B cell (primary cell): Measurements from ENCODE around the gene CDS1. TPM values are rescaled to one million over a fixed set of nuclear protein-coding genes. Genes with fewer than 3 reads are reported as not detected.

Experiments used
- ATAC-seq: fragments of 200-7000 bp; cut with Tn5 transposase; one replicate; pipeline ENCODE4 v1.10.0; 2021; ENCODE audit warnings: low read depth, mild to moderate bottlenecking, moderate number of reproducible peaks, moderate library complexity
- CTCF ChIA-PET: fragments of 350-600 bp; sonication (Branson Sonifier 250); formaldehyde crosslinking; loops from one replicate; lab custom pipeline; 2021; ENCODE audit warnings: antibody characterized with exemption, inconsistent platforms; lab: Charles Lee
- POLR2A ChIA-PET: fragments of 350-600 bp; sonication (Branson Sonifier 250); formaldehyde crosslinking; loops from one replicate; lab custom pipeline; 2021; ENCODE audit warnings: antibody characterized with exemption; lab: Charles Lee
- DNase-seq: peaks from one replicate; pipeline ENCODE4 v3.0.0; 2013
- H2AFZ ChIP-seq: 2 replicates; pipeline ENCODE4 v1.6.1; 2012; ENCODE audit warnings: mild to moderate bottlenecking, low read depth, low read length; ENCODE audit not compliant: insufficient read depth, poor library complexity, severe bottlenecking
- H3K27ac ChIP-seq, 2 donors: 1 replicate in 1 of 2; 2 replicates in 1 of 2; pipeline ENCODE4 v1.5.1; 2012 to 2013; ENCODE audit warnings: low read length in 2 of 2, mild to moderate bottlenecking in 2 of 2, moderate library complexity in 1 of 2
- H3K27me3 ChIP-seq, 4 experiments: fragments of 200-600 bp in 1 of 4; sonication (generic) in 1 of 4; replicated peaks in 1 of 4; 1 replicate in 2 of 4; 2 replicates in 2 of 4; pipeline versions ENCODE4 v1.6.1 to v1.7.0; 2013 to 2016; ENCODE audit warnings: low read length in 3 of 4, mild to moderate bottlenecking in 2 of 4, mixed read lengths in 1 of 4, moderate library complexity in 1 of 4; ENCODE audit not compliant: insufficient read depth in 4 of 4, control insufficient read depth in 3 of 4; ENCODE audit errors: control extremely low read depth in 1 of 4
- H3K36me3 ChIP-seq, 2 experiments: replicated peaks in 1 of 2; 1 replicate in 1 of 2; 2 replicates in 1 of 2; pipeline versions ENCODE4 v1.6.1 to v1.7.1; 2013; ENCODE audit warnings: low read length in 1 of 2; ENCODE audit not compliant: insufficient read depth in 2 of 2, control insufficient read depth in 1 of 2; ENCODE audit errors: control extremely low read depth in 1 of 2, extremely low read depth in 1 of 2
- H3K4me1 ChIP-seq, 2 donors: fragments of 200-600 bp in 1 of 2; sonication (generic) in 1 of 2; 1 replicate in 1 of 2; 2 replicates in 1 of 2; pipeline versions ENCODE4 v1.5.1 to v1.6.1; 2013 to 2017; ENCODE audit warnings: low read length in 2 of 2; ENCODE audit not compliant: control insufficient read depth in 2 of 2, insufficient read depth in 2 of 2
- H3K4me2 ChIP-seq: replicated peaks from 2 replicates; pipeline ENCODE3; 2012; ENCODE audit warnings: mild to moderate bottlenecking, low read depth, low read length; ENCODE audit not compliant: poor library complexity, severe bottlenecking
- H3K4me3 ChIP-seq, 5 experiments: fragments of 200-600 bp in 1 of 5; sonication (generic) in 1 of 5; 1 replicate in 3 of 5; 2 replicates in 2 of 5; pipeline versions ENCODE4 v1.5.1 to v1.7.0; 2011 to 2016; ENCODE audit warnings: low read length in 4 of 5, mild to moderate bottlenecking in 4 of 5, low read depth in 2 of 5, control low read depth in 1 of 5, moderate library complexity in 1 of 5; ENCODE audit not compliant: insufficient read depth in 1 of 5; ENCODE audit errors: control extremely low read depth in 1 of 5, extremely low read depth in 1 of 5
- H3K79me2 ChIP-seq: fragments of 200-600 bp; sonication (generic); one replicate; pipeline ENCODE4 v1.6.0; 2016; ENCODE audit warnings: low read length; ENCODE audit not compliant: control insufficient read depth, insufficient read depth
- H3K9ac ChIP-seq: fragments of 200-600 bp; sonication (generic); 2 replicates; pipeline ENCODE4 v1.6.1; 2017; ENCODE audit warnings: mild to moderate bottlenecking, low read length, moderate library complexity
- H3K9me3 ChIP-seq, 3 donors: one replicate each; pipeline versions ENCODE4 v1.6.1 to v1.7.1; 2013; ENCODE audit warnings: low read length in 2 of 3; ENCODE audit not compliant: control insufficient read depth in 2 of 3, insufficient read depth in 1 of 3; ENCODE audit errors: control extremely low read depth in 1 of 3
- H4K20me1 ChIP-seq: 2 replicates; pipeline ENCODE4 v1.6.0; 2012; ENCODE audit warnings: mild to moderate bottlenecking, low read length; ENCODE audit not compliant: insufficient read depth, control insufficient read depth, poor library complexity, severe bottlenecking
- H3K27ac Mint-ChIP-seq: one replicate; pipeline ENCODE4 v1.8.0; 2021; ENCODE audit warnings: mixed read lengths
- H3K27me3 Mint-ChIP-seq: one replicate; pipeline ENCODE4 v1.8.0; 2021; ENCODE audit warnings: mixed read lengths
- H3K4me1 Mint-ChIP-seq: one replicate; pipeline ENCODE4 v1.8.0; 2021; ENCODE audit warnings: mixed read lengths
- H3K4me3 Mint-ChIP-seq: one replicate; pipeline ENCODE4 v1.8.0; 2021; ENCODE audit warnings: mixed read lengths
- H3K9me3 Mint-ChIP-seq: one replicate; pipeline ENCODE4 v1.8.0; 2022; ENCODE audit warnings: mixed read lengths; ENCODE audit not compliant: insufficient read depth
- EZH2 ChIP-seq: IDR thresholded peaks from 2 replicates; pipeline ENCODE4 v1.6.1; 2012; ENCODE audit warnings: borderline replicate concordance, low read depth, mild to moderate bottlenecking, moderate library complexity, low read length; ENCODE audit not compliant: insufficient read depth, poor library complexity, severe bottlenecking
- WGBS: methylation state at CpG from one replicate; pipeline ENCODE4 v1.1.5; 2013; ENCODE audit warnings: missing lambda C conversion rate; ENCODE audit not compliant: insufficient coverage; 5-methylcytosine and 5-hydroxymethylcytosine counted together
- intact Hi-C: fragments of 100-400 bp; cut with micrococcal nuclease; formaldehyde crosslinking; loops from one replicate; pipeline ENCODE4 v1.10.0; 2022
- polyA plus RNA-seq: library from polyadenylated mRNA; depleted of rRNA; stranded (reverse); fragments of >200 nt; gene quantifications from 2 replicates; pipeline ENCODE4 v1.2.3, GENCODE V29; 2012
- total RNA-seq, 2 donors: library from RNA; stranded (reverse); fragments of 120-200 nt in 1 of 2; gene quantifications; 1 replicate in 1 of 2; 2 replicates in 1 of 2; pipeline versions ENCODE4 v1.2.3 to v1.2.4, GENCODE V29; 2013 to 2022
- TF ChIP-seq, protein P1 (sequence below): fragments of 200-600 bp; IDR thresholded peaks from one replicate; pipeline ENCODE4 v1.8.0; 2022; ENCODE audit warnings: antibody characterized with exemption, mild to moderate bottlenecking

Gene CDS1
- total and polyA plus RNA-seq, 2 donors (not counting 1 experiment from before 2014, with no cell fraction given), result 0.03 to 0.15 TPM

DNA sequence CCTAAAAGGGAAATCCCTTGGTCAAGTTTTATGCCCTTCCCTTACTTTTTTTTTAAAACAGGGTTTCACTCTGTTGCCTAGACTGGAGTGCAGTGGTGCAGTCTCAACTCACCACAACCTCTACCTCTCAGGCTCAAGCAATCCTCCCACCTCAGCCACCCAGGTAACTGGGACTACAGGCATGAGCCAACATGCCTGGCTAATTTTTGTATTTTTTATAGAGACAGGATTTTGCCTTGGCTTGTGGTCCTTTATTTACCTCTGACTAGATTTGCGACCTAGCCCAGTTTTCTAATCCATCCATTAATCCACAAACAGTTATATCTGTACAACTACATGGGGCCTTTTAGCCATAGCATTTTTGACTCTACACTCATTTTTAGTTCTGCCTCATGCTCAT is 23.7 kb downstream of the CDS1 start:
- H3K27ac ChIP-seq, result no peak overlapping the region
- no peaks in the 10 kb centered on the region for H3K4me1 Mint-ChIP-seq
- H3K9me3 Mint-ChIP-seq, result no peaks in the 10 kb centered on the region
- H3K4me1 ChIP-seq, result no peaks in the 10 kb centered on the region
- H3K4me3 ChIP-seq, result no peak overlapping the region
- H3K27me3 Mint-ChIP-seq, result peaks cover 4% of the 10 kb centered on the region
- ATAC-seq (no peak), DNase-seq (no peak)
- H3K27ac Mint-ChIP-seq, result no peak overlapping the region
- H3K4me3 Mint-ChIP-seq, result no peak overlapping the region
- no peaks in the 10 kb centered on the region for H3K9me3 ChIP-seq
- H3K4me2 ChIP-seq, result no peak overlapping the region
- WGBS, result no CpG with 5 or more reads among the region's 1 CpG
- H3K9ac ChIP-seq, result no peak overlapping the region
- TF ChIP-seq EZH2, result no peak
- TF ChIP-seq, protein P1, sequence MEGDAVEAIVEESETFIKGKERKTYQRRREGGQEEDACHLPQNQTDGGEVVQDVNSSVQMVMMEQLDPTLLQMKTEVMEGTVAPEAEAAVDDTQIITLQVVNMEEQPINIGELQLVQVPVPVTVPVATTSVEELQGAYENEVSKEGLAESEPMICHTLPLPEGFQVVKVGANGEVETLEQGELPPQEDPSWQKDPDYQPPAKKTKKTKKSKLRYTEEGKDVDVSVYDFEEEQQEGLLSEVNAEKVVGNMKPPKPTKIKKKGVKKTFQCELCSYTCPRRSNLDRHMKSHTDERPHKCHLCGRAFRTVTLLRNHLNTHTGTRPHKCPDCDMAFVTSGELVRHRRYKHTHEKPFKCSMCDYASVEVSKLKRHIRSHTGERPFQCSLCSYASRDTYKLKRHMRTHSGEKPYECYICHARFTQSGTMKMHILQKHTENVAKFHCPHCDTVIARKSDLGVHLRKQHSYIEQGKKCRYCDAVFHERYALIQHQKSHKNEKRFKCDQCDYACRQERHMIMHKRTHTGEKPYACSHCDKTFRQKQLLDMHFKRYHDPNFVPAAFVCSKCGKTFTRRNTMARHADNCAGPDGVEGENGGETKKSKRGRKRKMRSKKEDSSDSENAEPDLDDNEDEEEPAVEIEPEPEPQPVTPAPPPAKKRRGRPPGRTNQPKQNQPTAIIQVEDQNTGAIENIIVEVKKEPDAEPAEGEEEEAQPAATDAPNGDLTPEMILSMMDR, result no peak
- H3K36me3 ChIP-seq, result no peaks in the 10 kb centered on the region
- CTCF ChIA-PET, result no interaction called here
- H3K79me2 ChIP-seq, result no peaks in the 10 kb centered on the region
- H4K20me1 ChIP-seq, result no peaks in the 10 kb centered on the region
- no peak overlapping the region for H2AFZ ChIP-seq
- intact Hi-C loops, result no loop called here
- POLR2A ChIA-PET, result no interaction called here
- peaks cover 0 to 2% (median 0%) of the 10 kb centered on the region in 4 experiments for H3K27me3 ChIP-seq

- CTCF ChIA-PET, result no interaction called here
These were observed 28.6 kb downstream of the CDS1 start for GRCh38 chr4:84611531-84611930.

More at GRCh38 chr4:84611531-84611930, 28.6 kb downstream of the CDS1 start:
- H2AFZ ChIP-seq, result no peak overlapping the region
- H3K27me3 ChIP-seq, result no peaks in the 10 kb centered on the region
- H3K9me3 Mint-ChIP-seq, result no peaks in the 10 kb centered on the region
- H3K4me2 ChIP-seq, result no peak overlapping the region
- no peak overlapping the region for H3K4me3 Mint-ChIP-seq
- H3K27ac ChIP-seq, result no peak overlapping the region
- intact Hi-C loops, result no loop called here
- H3K36me3 ChIP-seq, result no peaks in the 10 kb centered on the region
- no peaks in the 10 kb centered on the region for H3K4me1 Mint-ChIP-seq
- H3K27me3 Mint-ChIP-seq, result no peaks in the 10 kb centered on the region
- H4K20me1 ChIP-seq, result no peaks in the 10 kb centered on the region
- no peak overlapping the region for H3K4me3 ChIP-seq
- DNase-seq (no peak), ATAC-seq (no peak)
- H3K79me2 ChIP-seq, result no peaks in the 10 kb centered on the region
- H3K9me3 ChIP-seq, result no peaks in the 10 kb centered on the region
- no peak for TF ChIP-seq EZH2
- TF ChIP-seq, protein P1, result no peak
- peak overlapping the region; percentile 17 for H3K27ac Mint-ChIP-seq
- no peaks in the 10 kb centered on the region for H3K4me1 ChIP-seq
- WGBS, result 85% methylated on average over 3 of the region's 3 CpGs
- POLR2A ChIA-PET, result no interaction called here
- no peak overlapping the region for H3K9ac ChIP-seq
